ENCODE results near the gene A4GNT.
A peak's percentile ranks its signal among the peaks of the same experiment; 100 is the strongest.
"Not testable (repeated sequence)": the region's sequence is repeated elsewhere in the genome, so short reads cannot be mapped to it uniquely, and the experiment has no call there.

A4GNT gene

DNA sequence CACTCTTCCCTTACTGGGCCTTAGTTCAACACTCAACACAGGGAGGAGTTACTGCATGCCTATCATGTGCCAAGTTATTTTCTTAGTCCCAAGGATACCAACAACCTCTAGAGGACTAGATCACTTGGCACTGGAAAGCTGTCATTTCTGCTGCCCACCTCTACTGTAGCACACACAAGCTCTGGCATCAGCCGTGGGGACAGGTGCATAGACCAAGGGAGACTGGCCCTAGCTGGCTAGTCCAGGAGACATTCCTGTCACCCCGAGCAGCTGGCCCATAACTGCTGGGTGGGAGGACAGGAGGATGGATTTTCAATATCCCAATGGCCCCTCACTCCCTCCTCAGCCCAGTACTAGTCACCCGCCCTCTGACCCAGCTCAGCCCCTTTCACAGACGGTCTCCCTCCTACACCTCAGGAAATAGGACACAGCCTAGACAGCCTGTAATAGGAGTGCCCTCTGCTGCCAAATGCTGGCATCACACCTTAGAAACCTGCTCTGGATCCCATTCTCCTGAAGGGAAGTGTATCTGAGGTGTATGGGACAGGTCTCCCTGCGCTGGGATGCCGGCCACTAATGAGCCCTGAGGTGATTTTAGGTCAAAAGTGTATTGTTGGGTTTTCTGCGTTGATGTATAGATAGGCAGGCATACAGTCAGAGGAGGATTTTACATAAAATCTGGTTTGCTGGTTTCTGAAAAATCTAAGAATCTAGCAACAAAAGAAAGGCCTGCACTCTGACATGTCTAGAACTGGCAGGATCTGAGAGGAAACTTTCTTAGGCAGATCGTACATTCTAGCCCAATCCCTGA lies 13.4 kb downstream of the A4GNT start:
- Histone ChIP-seq H3K27me3 (ENCODE audit: low read depth, low read length) (no peaks in the 10 kb centered on the region), H3K36me3 (ENCODE audit: control insufficient read depth in 1 of 2, insufficient read depth in 2 of 2, low read length in 2 of 2) (no peaks in the 10 kb centered on the region), H3K9me3 (ENCODE audit: control insufficient read depth in 1 of 2, low read length in 2 of 2) (peaks cover 0 to under 1% of the 10 kb centered on the region in 2 donors), H3K27ac (ENCODE audit: low read length) (no peak overlapping the region), H3K4me1 (ENCODE audit: control insufficient read depth in 1 of 2, insufficient read depth in 2 of 2, low read length in 2 of 2) (peaks cover 5 to 12% of the 10 kb centered on the region in 2 donors), H3K4me3 (ENCODE audit: low read depth in 1 of 2, low read length in 2 of 2) (no peak overlapping the region)

DNA sequence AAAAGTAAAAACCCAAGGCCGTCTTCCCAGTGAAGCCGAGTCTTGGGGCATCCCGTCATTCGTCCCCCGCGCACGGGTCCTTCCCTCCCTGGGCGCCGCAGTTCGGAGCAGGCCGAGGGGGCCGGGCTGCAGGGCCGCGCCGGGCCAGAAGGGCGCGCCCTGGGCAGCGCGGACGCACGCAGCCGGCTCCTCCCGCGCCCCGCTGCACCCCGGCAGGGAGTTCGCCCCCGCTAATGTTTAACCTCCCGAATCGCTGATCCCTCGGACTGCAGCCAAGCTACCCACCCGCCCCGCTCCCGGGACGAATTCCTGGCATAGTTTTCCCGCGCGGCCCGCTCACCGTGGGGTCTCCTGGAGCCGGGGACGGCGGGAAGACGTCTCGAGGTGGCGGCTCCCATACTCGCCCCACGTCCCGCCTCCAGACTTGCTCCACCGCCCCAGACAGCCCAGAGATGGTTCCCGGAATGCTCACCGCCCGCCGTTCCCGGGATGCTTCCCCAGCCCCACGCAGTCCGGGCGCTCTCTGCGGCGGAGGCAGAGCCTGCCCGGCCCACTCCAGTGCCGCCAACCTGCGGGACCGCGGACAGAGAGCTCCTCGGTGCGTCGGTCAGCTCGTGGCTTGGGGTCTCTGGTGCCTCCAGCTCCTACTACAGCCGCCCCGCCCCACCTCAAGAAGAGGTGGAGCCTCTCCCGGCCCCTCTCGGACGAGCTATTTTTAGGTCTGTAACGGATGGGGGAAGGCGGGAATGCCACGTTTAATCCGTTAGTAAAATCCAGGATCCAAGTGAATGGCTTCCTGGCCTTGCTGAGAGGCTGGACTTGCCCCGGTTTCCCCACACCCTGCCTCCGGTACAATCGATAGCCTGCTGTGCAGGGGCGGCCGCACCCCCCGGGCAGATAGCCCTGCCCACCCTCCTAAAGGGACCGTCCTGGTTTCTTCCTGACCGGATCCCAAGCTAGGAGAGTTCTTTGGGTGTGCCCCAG lies 16.9 kb downstream of the A4GNT start, which contains the start of gene DZIP1L:
Gene DZIP1L, minus strand, starts transcription at position 621 of the 984 bp plus-strand sequence. CDS start 11,637 bp downstream, outside the sequence.
- Histone ChIP-seq H3K27ac (ENCODE audit: low read length) (peak within 1 kb of the TSS; percentile 86), H3K4me3 (ENCODE audit: low read depth in 1 of 2, low read length in 2 of 2) (peak within 1 kb of the TSS; percentile 76 to 90), H3K4me1 (ENCODE audit: control insufficient read depth in 1 of 2, insufficient read depth in 2 of 2, low read length in 2 of 2) (peaks cover 5 to 12% of the 10 kb centered on the region in 2 donors), H3K9me3 (ENCODE audit: control insufficient read depth in 1 of 2, low read length in 2 of 2) (no peaks in the 10 kb centered on the region), H3K27me3 (ENCODE audit: low read depth, low read length) (no peaks in the 10 kb centered on the region), H3K36me3 (ENCODE audit: control insufficient read depth in 1 of 2, insufficient read depth in 2 of 2, low read length in 2 of 2) (peaks cover 0 to 3% of the 10 kb centered on the region in 2 donors)

DNA sequence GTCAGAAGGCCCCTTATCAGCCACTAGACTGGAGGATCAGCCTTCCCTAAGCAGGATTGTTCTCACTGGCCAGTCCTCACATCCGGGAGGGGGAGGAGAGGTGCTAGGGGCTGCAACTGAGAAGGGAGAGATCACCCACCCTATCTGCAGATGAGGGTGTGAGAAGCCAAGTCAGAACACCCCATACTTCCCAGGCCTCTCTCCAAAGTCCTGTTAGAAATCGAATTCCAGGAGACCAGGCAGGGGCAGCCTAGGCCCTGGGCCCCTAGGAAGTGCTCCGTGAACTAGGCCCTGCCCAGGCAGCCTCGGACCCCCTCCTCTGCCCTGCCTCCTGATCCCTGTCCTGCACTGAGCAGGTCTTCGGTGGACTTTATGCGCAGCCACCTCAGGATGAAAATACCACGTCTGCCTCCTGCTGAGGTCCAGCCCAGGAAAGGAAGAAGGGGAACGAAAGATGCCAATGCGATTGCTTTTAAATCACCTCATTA lies 17.7 kb downstream of the A4GNT start:
- Histone ChIP-seq H3K36me3 (ENCODE audit: control insufficient read depth in 1 of 2, insufficient read depth in 2 of 2, low read length in 2 of 2) (peaks cover 0 to 3% of the 10 kb centered on the region in 2 donors), H3K27me3 (ENCODE audit: low read depth, low read length) (no peaks in the 10 kb centered on the region), H3K4me1 (ENCODE audit: control insufficient read depth in 1 of 2, insufficient read depth in 2 of 2, low read length in 2 of 2) (peaks cover 5 to 12% of the 10 kb centered on the region in 2 donors), H3K9me3 (ENCODE audit: control insufficient read depth in 1 of 2, low read length in 2 of 2) (no peaks in the 10 kb centered on the region), H3K4me3 (ENCODE audit: low read depth in 1 of 2, low read length in 2 of 2) (peak overlapping the region; percentile 76 to 90), H3K27ac (ENCODE audit: low read length) (peak overlapping the region; percentile 86)

DNA sequence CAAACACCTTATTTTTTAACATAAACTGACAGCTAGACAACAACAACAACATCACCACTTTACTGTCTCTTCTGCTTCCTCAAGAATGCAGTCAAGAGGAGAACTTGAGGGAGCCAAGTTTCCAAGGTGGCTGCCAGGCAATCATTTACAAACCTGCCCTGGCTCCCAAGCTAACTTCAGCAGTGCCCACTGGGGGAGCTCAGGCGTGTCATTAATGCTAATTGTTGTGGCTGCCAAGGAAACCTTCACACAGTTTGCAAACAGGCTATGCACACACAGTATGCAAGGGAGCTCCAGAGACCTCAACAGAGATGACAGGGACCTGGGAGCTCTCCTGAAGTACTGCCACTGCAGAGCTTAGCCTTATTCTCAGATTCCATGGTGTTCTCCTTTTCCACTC lies 18.9 kb downstream of the A4GNT start:
- no peak overlapping the region for H3K4me3 ChIP-seq (ENCODE audit: low read depth in 1 of 2, low read length in 2 of 2)

DNA sequence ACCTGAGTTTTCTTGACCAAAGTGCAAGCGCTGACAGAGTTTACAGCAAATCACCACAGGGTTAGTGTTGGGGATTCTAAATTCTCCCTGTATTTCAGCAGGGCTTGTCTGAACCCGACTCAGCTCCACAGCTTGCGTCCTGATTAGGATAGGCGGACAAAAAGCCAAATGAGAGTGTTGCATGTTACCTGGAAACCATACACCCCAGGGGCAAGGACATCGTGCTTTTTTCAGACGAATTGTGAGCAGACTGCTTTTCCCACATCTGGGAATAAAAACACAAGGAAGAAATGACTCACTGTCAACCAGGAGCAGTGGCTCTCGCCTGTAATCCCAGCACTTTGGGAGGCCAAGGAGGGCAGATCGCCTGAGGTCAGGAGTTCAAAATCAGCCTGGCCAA lies 19.8 kb downstream of the A4GNT start:
- H3K9me3 ChIP-seq (ENCODE audit: control insufficient read depth in 1 of 2, low read length in 2 of 2), result no peaks in the 10 kb centered on the region
- no peak overlapping the region for H3K27ac ChIP-seq (ENCODE audit: low read length)
- H3K27me3 ChIP-seq (ENCODE audit: low read depth, low read length), result no peaks in the 10 kb centered on the region
- H3K36me3 ChIP-seq (ENCODE audit: control insufficient read depth in 1 of 2, insufficient read depth in 2 of 2, low read length in 2 of 2), result peaks cover 0 to 3% of the 10 kb centered on the region in 2 donors
- H3K4me1 ChIP-seq (ENCODE audit: control insufficient read depth in 1 of 2, insufficient read depth in 2 of 2, low read length in 2 of 2), result peaks cover 5 to 12% of the 10 kb centered on the region in 2 donors
- H3K4me3 ChIP-seq (ENCODE audit: low read depth in 1 of 2, low read length in 2 of 2), result no peak overlapping the region

More for the DNA sequence above, 18.9 kb downstream of the A4GNT start:
- H3K4me1 ChIP-seq (ENCODE audit: control insufficient read depth in 1 of 2, insufficient read depth in 2 of 2, low read length in 2 of 2), result peaks cover 5 to 12% of the 10 kb centered on the region in 2 donors
- no peaks in the 10 kb centered on the region for H3K9me3 ChIP-seq (ENCODE audit: control insufficient read depth in 1 of 2, low read length in 2 of 2)
- H3K27ac ChIP-seq (ENCODE audit: low read length), result no peak overlapping the region
- H3K27me3 ChIP-seq (ENCODE audit: low read depth, low read length), result no peaks in the 10 kb centered on the region
- H3K36me3 ChIP-seq (ENCODE audit: control insufficient read depth in 1 of 2, insufficient read depth in 2 of 2, low read length in 2 of 2), result peaks cover 0 to 3% of the 10 kb centered on the region in 2 donors

DNA sequence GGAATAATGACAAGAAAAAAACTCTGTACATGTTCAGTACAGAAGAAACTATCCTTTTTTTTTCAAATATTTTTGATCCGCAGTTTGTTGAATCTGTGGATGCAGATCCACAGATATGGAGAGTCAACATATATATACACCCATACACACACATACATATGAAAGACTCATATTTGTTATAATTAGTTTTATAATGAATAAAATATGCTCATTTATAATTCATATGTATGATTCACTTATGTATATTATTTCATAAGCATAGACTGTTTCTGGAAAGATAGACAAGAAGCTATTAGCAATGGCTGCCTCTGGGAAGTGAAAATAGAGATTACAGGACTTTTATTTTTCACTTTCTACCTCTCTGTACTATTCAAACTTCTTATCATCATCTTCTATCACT lies 26.6 kb downstream of the A4GNT start:
- no peaks in the 10 kb centered on the region for H3K4me1 ChIP-seq (ENCODE audit: control insufficient read depth in 1 of 2, insufficient read depth in 2 of 2, low read length in 2 of 2)
- no peaks in the 10 kb centered on the region for H3K9me3 ChIP-seq (ENCODE audit: control insufficient read depth in 1 of 2, low read length in 2 of 2)
- peaks cover 0 to 33% of the 10 kb centered on the region in 2 donors for H3K36me3 ChIP-seq (ENCODE audit: control insufficient read depth in 1 of 2, insufficient read depth in 2 of 2, low read length in 2 of 2)
- H3K4me3 ChIP-seq (ENCODE audit: low read depth in 1 of 2, low read length in 2 of 2), result no peak overlapping the region
- no peak overlapping the region for H3K27ac ChIP-seq (ENCODE audit: low read length)
- no peaks in the 10 kb centered on the region for H3K27me3 ChIP-seq (ENCODE audit: low read depth, low read length)

DNA sequence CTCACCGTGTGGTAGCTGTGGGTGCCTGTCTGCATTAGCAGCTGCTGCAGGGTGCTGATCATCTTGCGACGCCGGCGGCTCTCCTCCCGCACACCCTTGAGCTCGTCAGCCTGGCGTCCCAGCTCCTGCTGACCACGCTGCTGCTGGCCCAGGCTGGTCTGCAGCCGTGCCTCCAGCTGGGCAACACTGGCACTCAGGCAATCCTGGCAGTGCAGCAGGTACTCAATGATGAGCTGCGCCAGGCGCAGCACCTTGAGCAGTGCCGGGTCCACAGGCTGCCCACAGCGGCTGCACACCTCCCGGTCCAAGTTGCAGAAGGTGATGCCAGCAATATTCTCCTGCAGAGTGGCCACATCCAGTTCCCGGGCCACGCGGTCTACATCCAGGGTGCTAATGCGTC lies 28.7 kb downstream of the A4GNT start:
- Histone ChIP-seq H3K4me3 (ENCODE audit: low read depth in 1 of 2, low read length in 2 of 2) (no peak overlapping the region), H3K36me3 (ENCODE audit: control insufficient read depth in 1 of 2, insufficient read depth in 2 of 2, low read length in 2 of 2) (peaks cover 0 to 43% of the 10 kb centered on the region in 2 donors), H3K27ac (ENCODE audit: low read length) (no peak overlapping the region), H3K9me3 (ENCODE audit: control insufficient read depth in 1 of 2, low read length in 2 of 2) (no peaks in the 10 kb centered on the region), H3K27me3 (ENCODE audit: low read depth, low read length) (no peaks in the 10 kb centered on the region), H3K4me1 (ENCODE audit: control insufficient read depth in 1 of 2, insufficient read depth in 2 of 2, low read length in 2 of 2) (no peaks in the 10 kb centered on the region)

DNA sequence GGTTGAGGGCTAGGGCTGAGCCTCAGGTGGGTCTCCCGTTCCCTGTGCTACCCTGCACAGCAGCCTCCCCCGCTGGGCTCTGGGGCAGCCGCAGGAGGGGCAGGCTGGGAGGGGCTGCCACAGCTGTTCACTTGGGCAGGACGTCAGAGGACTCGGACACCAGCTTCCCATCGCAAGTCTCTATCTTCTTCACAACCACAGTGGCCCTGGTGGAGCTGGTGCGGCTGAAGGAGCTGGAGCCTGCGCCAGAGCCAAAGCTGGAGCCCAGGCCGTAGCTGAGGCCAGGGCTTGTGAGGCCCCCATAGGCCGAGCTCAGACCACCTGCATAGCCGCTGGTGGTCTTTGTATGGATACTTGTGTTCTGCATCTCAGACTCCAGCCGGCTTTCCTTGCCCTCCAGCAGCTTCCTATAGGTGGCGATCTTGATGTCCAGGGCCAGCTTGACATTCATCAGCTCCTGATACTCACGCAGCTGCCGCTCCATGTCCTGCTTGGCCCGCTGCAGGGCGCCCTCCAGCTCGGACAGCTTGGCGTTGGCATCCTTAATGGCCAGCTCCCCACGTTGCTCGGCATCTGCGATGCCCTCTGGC lies 30.7 kb downstream of the A4GNT start:
- not testable (repeated sequence) for H3K9me3 ChIP-seq (ENCODE audit: control insufficient read depth in 1 of 2, low read length in 2 of 2); H3K27ac ChIP-seq (ENCODE audit: low read length); H3K27me3 ChIP-seq (ENCODE audit: low read depth, low read length); H3K4me3 ChIP-seq (ENCODE audit: low read depth in 1 of 2, low read length in 2 of 2); H3K4me1 ChIP-seq (ENCODE audit: control insufficient read depth in 1 of 2, insufficient read depth in 2 of 2, low read length in 2 of 2)
- peaks cover 0 to 51% of the 10 kb centered on the region in 2 donors for H3K36me3 ChIP-seq (ENCODE audit: control insufficient read depth in 1 of 2, insufficient read depth in 2 of 2, low read length in 2 of 2)

DNA sequence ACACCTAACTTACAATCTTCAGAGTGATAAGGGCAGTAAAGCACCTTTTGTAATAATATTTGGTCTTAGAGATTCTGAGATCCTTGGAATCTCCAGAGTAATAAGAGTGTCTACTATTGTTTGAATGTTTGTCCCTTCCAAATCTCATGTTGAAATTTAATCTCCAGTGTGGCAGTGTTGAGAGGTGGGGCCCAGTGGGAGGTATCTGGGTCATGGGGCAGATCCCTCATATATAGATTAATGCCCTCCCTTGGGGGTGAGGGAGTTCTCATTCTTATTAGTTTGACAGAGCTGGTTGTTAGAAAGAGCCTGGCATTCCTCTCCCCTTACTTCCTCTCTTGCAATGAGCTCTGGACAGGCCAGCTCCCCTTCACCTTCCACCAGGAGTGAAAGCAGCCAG lies 32.8 kb downstream of the A4GNT start:
- H3K9me3 ChIP-seq (ENCODE audit: control insufficient read depth in 1 of 2, low read length in 2 of 2), result no peaks in the 10 kb centered on the region
- H3K27ac ChIP-seq (ENCODE audit: low read length), result no peak overlapping the region
- peaks cover 6 to 58% of the 10 kb centered on the region in 2 donors for H3K36me3 ChIP-seq (ENCODE audit: control insufficient read depth in 1 of 2, insufficient read depth in 2 of 2, low read length in 2 of 2)
- H3K4me1 ChIP-seq (ENCODE audit: control insufficient read depth in 1 of 2, insufficient read depth in 2 of 2, low read length in 2 of 2), result no peaks in the 10 kb centered on the region
- no peak overlapping the region for H3K4me3 ChIP-seq (ENCODE audit: low read depth in 1 of 2, low read length in 2 of 2)
- no peaks in the 10 kb centered on the region for H3K27me3 ChIP-seq (ENCODE audit: low read depth, low read length)

DNA sequence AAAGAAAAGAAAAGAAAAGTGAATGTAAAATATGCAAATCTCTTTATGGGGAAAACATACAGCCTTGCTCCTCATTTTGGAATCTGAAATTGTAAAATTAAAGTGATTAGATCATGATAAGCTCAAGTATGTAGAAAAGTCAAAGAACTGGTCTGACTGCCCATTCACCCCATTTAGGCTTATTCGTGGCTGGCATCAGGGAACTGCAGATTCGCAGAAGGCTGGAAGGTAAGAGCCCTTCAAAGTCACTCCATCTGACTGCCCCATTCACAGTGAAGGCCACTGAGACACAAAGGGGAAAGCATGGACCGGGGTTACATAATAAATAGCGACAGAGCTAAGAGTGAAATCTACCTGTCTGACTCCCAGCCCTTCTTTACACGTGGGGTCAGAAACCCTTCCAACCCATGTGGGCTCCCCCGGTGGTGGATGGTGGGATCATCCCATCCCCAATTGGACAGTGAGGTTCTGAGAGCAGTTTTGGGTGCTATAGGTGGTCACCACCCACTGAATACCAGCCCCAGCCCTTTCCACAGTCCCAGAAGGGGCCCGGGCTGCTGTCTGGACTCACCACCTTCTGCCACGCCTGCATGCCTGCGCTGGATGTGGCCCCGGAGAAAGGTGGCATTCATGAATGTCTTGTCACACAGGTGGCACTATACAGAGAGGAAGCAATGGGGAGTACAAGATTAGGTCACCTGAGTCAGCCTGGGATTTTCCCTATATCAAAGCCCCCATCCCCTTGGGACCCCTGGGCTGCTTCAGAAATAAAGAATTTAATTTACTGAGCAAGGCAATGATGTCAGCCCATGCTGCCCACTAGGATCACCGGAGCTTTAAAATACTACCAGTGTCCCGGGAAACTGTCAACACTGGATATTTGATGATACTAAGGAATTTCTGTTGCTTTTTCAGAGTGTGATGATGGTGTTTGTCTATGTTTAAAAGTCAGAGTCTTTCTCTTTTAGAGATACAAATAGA lies 34.7 kb downstream of the A4GNT start:
- Histone ChIP-seq H3K27me3 (ENCODE audit: low read depth, low read length) (no peaks in the 10 kb centered on the region), H3K36me3 (ENCODE audit: control insufficient read depth in 1 of 2, insufficient read depth in 2 of 2, low read length in 2 of 2) (peaks cover 11 to 60% of the 10 kb centered on the region in 2 donors), H3K4me3 (ENCODE audit: low read depth in 1 of 2, low read length in 2 of 2) (no peak overlapping the region), H3K9me3 (ENCODE audit: control insufficient read depth in 1 of 2, low read length in 2 of 2) (no peaks in the 10 kb centered on the region), H3K4me1 (ENCODE audit: control insufficient read depth in 1 of 2, insufficient read depth in 2 of 2, low read length in 2 of 2) (no peaks in the 10 kb centered on the region), H3K27ac (ENCODE audit: low read length) (no peak overlapping the region)

Data from muscle layer of duodenum (tissue), 2 donors.